NCI-H524 treated with DMSO at 0.1 percent for 48 hours (cell line): Measurements from ENCODE around the gene B3GALT5.
A peak's percentile ranks its signal among the peaks of the same experiment; 100 is the strongest.

Source experiments
- DNase-seq: peaks from one replicate; lab custom pipeline; 2025; lab: John Stamatoyannopoulos, UW

Gene B3GALT5

GRCh38 chr21:39700318-39700717, 87.6 kb downstream of the B3GALT5 start:
- DNase-seq, result no peak

- DNase-seq, result no peak
These were observed 90.8 kb downstream of the B3GALT5 start for GRCh38 chr21:39703578-39703977.

GRCh38 chr21:39705849-39706248, 93.1 kb downstream of the B3GALT5 start:
- DNase-seq, result no peak

- DNase-seq, result no peak
These were observed 94.6 kb downstream of the B3GALT5 start for GRCh38 chr21:39707316-39707715.

- DNase-seq, result no peak
These were observed 98.1 kb downstream of the B3GALT5 start for GRCh38 chr21:39710866-39711265.

- no peak for DNase-seq
These were observed 99.5 kb downstream of the B3GALT5 start for GRCh38 chr21:39712273-39712672.

GRCh38 chr21:39712976-39713375, 100.2 kb downstream of the B3GALT5 start:
- DNase-seq, result peak; percentile 11

- no peak for DNase-seq
These were observed 101.2 kb downstream of the B3GALT5 start for GRCh38 chr21:39713905-39714304.

GRCh38 chr21:39714331-39714730, 101.6 kb downstream of the B3GALT5 start:
- no peak for DNase-seq

- DNase-seq, result no peak
These were observed 103.2 kb downstream of the B3GALT5 start for GRCh38 chr21:39715804-39716397.

GRCh38 chr21:39720126-39720778, 107.5 kb downstream of the B3GALT5 start:
- no peak for DNase-seq

GRCh38 chr21:39721885-39722284, 109.1 kb downstream of the B3GALT5 start:
- no peak for DNase-seq
